Activated CD8-positive, alpha-beta T cell treated with anti-CD3 and anti-CD28 coated beads for 36 hours (primary cell): ENCODE results near the gene EEF1A2. TPM values are rescaled to one million over a fixed set of nuclear protein-coding genes. Genes with fewer than 3 reads are reported as not detected.

Source experiments
- ATAC-seq: fragments of 200-7000 bp; cut with Tn5 transposase; one replicate; pipeline ENCODE4 v1.10.0; 2021; ENCODE audit warnings: mild to moderate bottlenecking, moderate library complexity
- CTCF ChIA-PET: fragments of 350-600 bp; sonication (Branson Sonifier 250); formaldehyde crosslinking; loops from one replicate; lab custom pipeline; 2021; ENCODE audit warnings: antibody characterized with exemption; lab: Charles Lee
- POLR2A ChIA-PET: fragments of 350-600 bp; sonication (Branson Sonifier 250); formaldehyde crosslinking; loops from one replicate; lab custom pipeline; 2021; ENCODE audit warnings: antibody characterized with exemption; lab: Charles Lee
- DNase-seq: peaks from one replicate; pipeline ENCODE4 v3.0.0-alpha.2; 2020
- H3K27ac Mint-ChIP-seq: one replicate; pipeline ENCODE4 v1.8.0; 2021; ENCODE audit warnings: mild to moderate bottlenecking, mixed read lengths
- H3K27me3 Mint-ChIP-seq: one replicate; pipeline ENCODE4 v1.8.0; 2021; ENCODE audit warnings: mixed read lengths
- H3K36me3 Mint-ChIP-seq: one replicate; pipeline ENCODE4 v1.8.0; 2021; ENCODE audit warnings: low read depth, mixed read lengths
- H3K4me1 Mint-ChIP-seq: one replicate; pipeline ENCODE4 v1.8.0; 2021; ENCODE audit warnings: low read depth, mixed read lengths
- H3K4me3 Mint-ChIP-seq: one replicate; pipeline ENCODE4 v1.8.0; 2021; ENCODE audit warnings: mild to moderate bottlenecking, moderate library complexity, mixed read lengths
- H3K9me3 Mint-ChIP-seq: one replicate; pipeline ENCODE4 v1.8.0; 2021; ENCODE audit warnings: mixed read lengths
- CTCF ChIP-seq: fragments of 200-600 bp; IDR thresholded peaks from one replicate; pipeline ENCODE4 v1.8.0; 2022; ENCODE audit warnings: antibody characterized with exemption, mild to moderate bottlenecking
- intact Hi-C: fragments of 100-400 bp; cut with micrococcal nuclease; formaldehyde crosslinking; loops from one replicate; pipeline ENCODE4 v1.10.0; 2022
- total RNA-seq, 2 experiments: library from RNA; stranded (reverse); gene quantifications; one replicate each; pipeline ENCODE4 v1.2.3, GENCODE V29; 2021

Gene EEF1A2
- total RNA-seq, 2 experiments from 2014 or later: 1.4 to 2.2 TPM

GRCh38 chr20:63447320-63447719, 51.6 kb downstream of the EEF1A2 start:
- TF ChIP-seq CTCF: no peak
- ChIA-PET POLR2A (no interaction called here), CTCF (no interaction called here)
- H3K36me3 Mint-ChIP-seq: no peaks in the 10 kb centered on the region
- DNase-seq (no peak), ATAC-seq (no peak)
- peaks cover 10% of the 10 kb centered on the region for H3K4me1 Mint-ChIP-seq
- intact Hi-C loops: no loop called here
- H3K27ac Mint-ChIP-seq: no peak overlapping the region
- H3K9me3 Mint-ChIP-seq: no peaks in the 10 kb centered on the region
- peaks cover 10% of the 10 kb centered on the region for H3K27me3 Mint-ChIP-seq
- H3K4me3 Mint-ChIP-seq: no peak overlapping the region

- Mint-ChIP-seq H3K9me3 (peaks cover 2% of the 10 kb centered on the region), H3K4me1 (peaks cover 19% of the 10 kb centered on the region), H3K4me3 (no peak overlapping the region), H3K27ac (no peak overlapping the region), H3K27me3 (peaks cover 7% of the 10 kb centered on the region), H3K36me3 (no peaks in the 10 kb centered on the region)
- intact Hi-C loops: no loop called here
- ChIA-PET POLR2A (no interaction called here), CTCF (interaction anchor here (1.4 kb wide), 1 partner anchor 223 kb away, joined by 3 read pairs; no protein-coding TSS in a partner anchor)
- DNase-seq: peak; percentile 28
- ATAC-seq: no peak
- no peak for TF ChIP-seq CTCF
Measured at GRCh38 chr20:63446216-63447024, 52.5 kb downstream of the EEF1A2 start.

- CTCF ChIA-PET: interaction anchor here (1.4 kb wide), 1 partner anchor 222 kb away, joined by 3 read pairs; no protein-coding TSS in a partner anchor
- Mint-ChIP-seq H3K27ac (no peak overlapping the region), H3K27me3 (peaks cover 7% of the 10 kb centered on the region), H3K4me1 (peaks cover 25% of the 10 kb centered on the region), H3K36me3 (no peaks in the 10 kb centered on the region), H3K4me3 (no peak overlapping the region), H3K9me3 (peaks cover 2% of the 10 kb centered on the region)
- POLR2A ChIA-PET: interaction anchor here (1.3 kb wide), 1 partner anchor 27 kb away, joined by 3 read pairs; the partner anchor contains the start of gene KCNQ2
- ATAC-seq: no peak
- no peak for TF ChIP-seq CTCF
- intact Hi-C loops: no loop called here
- no peak for DNase-seq
Measured at GRCh38 chr20:63445075-63445734, 53.7 kb downstream of the EEF1A2 start.

- H3K27ac Mint-ChIP-seq: no peak overlapping the region
- no peak for ATAC-seq
Measured at GRCh38 chr20:63444548-63444947, 54.3 kb downstream of the EEF1A2 start.

More at GRCh38 chr20:63444548-63444947, 54.3 kb downstream of the EEF1A2 start:
- peaks cover 25% of the 10 kb centered on the region for H3K4me1 Mint-ChIP-seq
- no peak for TF ChIP-seq CTCF
- H3K4me3 Mint-ChIP-seq: no peak overlapping the region
- peaks cover 7% of the 10 kb centered on the region for H3K27me3 Mint-ChIP-seq
- ChIA-PET CTCF (no interaction called here), POLR2A (interaction anchor here (0.5 to 1.3 kb wide), 2 partner anchors 28 to 77 kb away, joined by 3 read pairs; partner anchors contain the start of gene KCNQ2)
- DNase-seq: no peak
- peaks cover 2% of the 10 kb centered on the region for H3K9me3 Mint-ChIP-seq
- intact Hi-C loops: no loop called here
- no peaks in the 10 kb centered on the region for H3K36me3 Mint-ChIP-seq
